Measurements from ENCODE around the gene IFNLR1. TPM values are rescaled to one million over a fixed set of nuclear protein-coding genes. Genes with fewer than 3 reads are reported as not detected.

Gene IFNLR1
- total and polyA plus RNA-seq, 9 of the 15 experiments (the other 6 are each of a cell fraction or from before 2014, with no cell fraction given): not detected

DNA sequence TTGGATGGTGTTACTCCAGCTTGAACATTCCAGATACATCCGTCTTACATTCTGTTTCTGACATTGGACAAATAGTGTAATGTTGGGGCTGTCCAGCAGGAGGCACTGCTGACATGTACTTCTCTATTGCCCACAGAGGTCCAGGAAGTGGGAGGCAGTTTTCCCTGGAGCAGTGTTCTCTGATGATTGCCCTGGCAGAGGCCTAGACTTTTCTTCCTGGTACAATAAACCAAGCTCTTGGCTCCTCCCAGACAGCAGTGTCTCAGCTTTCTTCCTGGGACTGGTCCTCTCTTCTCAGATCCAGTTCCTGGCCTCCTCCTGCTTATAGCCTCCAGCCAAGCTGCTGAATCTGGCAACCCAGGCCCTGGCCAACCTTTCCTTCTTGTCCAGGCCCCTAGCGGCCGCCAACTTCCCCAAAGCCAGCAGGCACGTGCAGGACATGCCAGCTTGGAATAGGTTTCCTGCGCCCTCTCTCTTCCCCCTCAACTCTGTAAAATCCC, 14.9 kb upstream of the IFNLR1 start (continued):
- TF ChIP-seq RB1 (IDR thresholded peaks at IDR 0.05; ENCODE audit: low read depth) (0 out of 2 replicates have a peak, but pooled peaks have one; percentile 67), STAT5B (CRISPR knock-in tag; IDR thresholded peaks at IDR 0.05) (no peak), ZNF431 (CRISPR knock-in tag; IDR thresholded peaks at IDR 0.05) (no peak), SREBF1 (IDR thresholded peaks at IDR 0.05; ENCODE audit: borderline replicate concordance, low read depth, low read length) (no peak), RBM15 (IDR thresholded peaks at IDR 0.05; ENCODE audit: insufficient read depth, low read length) (no peak), POLR2B (IDR thresholded peaks at IDR 0.05; ENCODE audit: low read depth, partially characterized antibody) (no peak), BHLHE40 (IDR thresholded peaks at IDR 0.05; ENCODE audit: low read length) (peak; percentile 72; the same call in 1 of the 2 replicates), ZNF76 (CRISPR knock-in tag; IDR thresholded peaks at IDR 0.05; ENCODE audit: borderline replicate concordance) (no peak), SOX6 (IDR thresholded peaks at IDR 0.05) (no peak), SNRNP70 (optimal IDR thresholded peaks at IDR 0.05; ENCODE audit: low read depth, low read length) (no peak), TAF9B (IDR thresholded peaks at IDR 0.05; ENCODE audit: partially characterized antibody) (no peak), SLC30A9 (CRISPR knock-in tag; IDR thresholded peaks at IDR 0.05) (no peak), SP2 (IDR thresholded peaks at IDR 0.05; ENCODE audit: extremely low read depth, low read depth, low read length, poor library complexity, severe bottlenecking) (no peak), ZBTB7A (IDR thresholded peaks at IDR 0.05; ENCODE audit: borderline replicate concordance, control insufficient read depth, low read depth, low read length) (no peak), BDP1 (IDR thresholded peaks at IDR 0.05; ENCODE audit: insufficient read depth, insufficient read length) (no peak), RBM22 (IDR thresholded peaks at IDR 0.05; ENCODE audit: low read depth, low read length, poor library complexity, severe bottlenecking) (no peak), SREBF2 (CRISPR knock-in tag; IDR thresholded peaks at IDR 0.05) (no peak)
- TF ChIP-seq, protein P1, sequence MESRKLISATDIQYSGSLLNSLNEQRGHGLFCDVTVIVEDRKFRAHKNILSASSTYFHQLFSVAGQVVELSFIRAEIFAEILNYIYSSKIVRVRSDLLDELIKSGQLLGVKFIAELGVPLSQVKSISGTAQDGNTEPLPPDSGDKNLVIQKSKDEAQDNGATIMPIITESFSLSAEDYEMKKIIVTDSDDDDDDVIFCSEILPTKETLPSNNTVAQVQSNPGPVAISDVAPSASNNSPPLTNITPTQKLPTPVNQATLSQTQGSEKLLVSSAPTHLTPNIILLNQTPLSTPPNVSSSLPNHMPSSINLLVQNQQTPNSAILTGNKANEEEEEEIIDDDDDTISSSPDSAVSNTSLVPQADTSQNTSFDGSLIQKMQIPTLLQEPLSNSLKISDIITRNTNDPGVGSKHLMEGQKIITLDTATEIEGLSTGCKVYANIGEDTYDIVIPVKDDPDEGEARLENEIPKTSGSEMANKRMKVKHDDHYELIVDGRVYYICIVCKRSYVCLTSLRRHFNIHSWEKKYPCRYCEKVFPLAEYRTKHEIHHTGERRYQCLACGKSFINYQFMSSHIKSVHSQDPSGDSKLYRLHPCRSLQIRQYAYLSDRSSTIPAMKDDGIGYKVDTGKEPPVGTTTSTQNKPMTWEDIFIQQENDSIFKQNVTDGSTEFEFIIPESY (CRISPR knock-in tag; IDR thresholded peaks at IDR 0.05): no peak
- TF ChIP-seq, protein P2, sequence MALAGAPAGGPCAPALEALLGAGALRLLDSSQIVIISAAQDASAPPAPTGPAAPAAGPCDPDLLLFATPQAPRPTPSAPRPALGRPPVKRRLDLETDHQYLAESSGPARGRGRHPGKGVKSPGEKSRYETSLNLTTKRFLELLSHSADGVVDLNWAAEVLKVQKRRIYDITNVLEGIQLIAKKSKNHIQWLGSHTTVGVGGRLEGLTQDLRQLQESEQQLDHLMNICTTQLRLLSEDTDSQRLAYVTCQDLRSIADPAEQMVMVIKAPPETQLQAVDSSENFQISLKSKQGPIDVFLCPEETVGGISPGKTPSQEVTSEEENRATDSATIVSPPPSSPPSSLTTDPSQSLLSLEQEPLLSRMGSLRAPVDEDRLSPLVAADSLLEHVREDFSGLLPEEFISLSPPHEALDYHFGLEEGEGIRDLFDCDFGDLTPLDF (CRISPR knock-in tag; IDR thresholded peaks at IDR 0.05): peak; percentile 37; the same call in 1 of the 2 replicates
- TF ChIP-seq, protein P3, sequence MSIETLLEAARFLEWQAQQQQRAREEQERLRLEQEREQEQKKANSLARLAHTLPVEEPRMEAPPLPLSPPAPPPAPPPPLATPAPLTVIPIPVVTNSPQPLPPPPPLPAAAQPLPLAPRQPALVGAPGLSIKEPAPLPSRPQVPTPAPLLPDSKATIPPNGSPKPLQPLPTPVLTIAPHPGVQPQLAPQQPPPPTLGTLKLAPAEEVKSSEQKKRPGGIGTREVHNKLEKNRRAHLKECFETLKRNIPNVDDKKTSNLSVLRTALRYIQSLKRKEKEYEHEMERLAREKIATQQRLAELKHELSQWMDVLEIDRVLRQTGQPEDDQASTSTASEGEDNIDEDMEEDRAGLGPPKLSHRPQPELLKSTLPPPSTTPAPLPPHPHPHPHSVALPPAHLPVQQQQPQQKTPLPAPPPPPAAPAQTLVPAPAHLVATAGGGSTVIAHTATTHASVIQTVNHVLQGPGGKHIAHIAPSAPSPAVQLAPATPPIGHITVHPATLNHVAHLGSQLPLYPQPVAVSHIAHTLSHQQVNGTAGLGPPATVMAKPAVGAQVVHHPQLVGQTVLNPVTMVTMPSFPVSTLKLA (conservative IDR thresholded peaks at IDR 0.05): no peak
- TF ChIP-seq, protein P4, sequence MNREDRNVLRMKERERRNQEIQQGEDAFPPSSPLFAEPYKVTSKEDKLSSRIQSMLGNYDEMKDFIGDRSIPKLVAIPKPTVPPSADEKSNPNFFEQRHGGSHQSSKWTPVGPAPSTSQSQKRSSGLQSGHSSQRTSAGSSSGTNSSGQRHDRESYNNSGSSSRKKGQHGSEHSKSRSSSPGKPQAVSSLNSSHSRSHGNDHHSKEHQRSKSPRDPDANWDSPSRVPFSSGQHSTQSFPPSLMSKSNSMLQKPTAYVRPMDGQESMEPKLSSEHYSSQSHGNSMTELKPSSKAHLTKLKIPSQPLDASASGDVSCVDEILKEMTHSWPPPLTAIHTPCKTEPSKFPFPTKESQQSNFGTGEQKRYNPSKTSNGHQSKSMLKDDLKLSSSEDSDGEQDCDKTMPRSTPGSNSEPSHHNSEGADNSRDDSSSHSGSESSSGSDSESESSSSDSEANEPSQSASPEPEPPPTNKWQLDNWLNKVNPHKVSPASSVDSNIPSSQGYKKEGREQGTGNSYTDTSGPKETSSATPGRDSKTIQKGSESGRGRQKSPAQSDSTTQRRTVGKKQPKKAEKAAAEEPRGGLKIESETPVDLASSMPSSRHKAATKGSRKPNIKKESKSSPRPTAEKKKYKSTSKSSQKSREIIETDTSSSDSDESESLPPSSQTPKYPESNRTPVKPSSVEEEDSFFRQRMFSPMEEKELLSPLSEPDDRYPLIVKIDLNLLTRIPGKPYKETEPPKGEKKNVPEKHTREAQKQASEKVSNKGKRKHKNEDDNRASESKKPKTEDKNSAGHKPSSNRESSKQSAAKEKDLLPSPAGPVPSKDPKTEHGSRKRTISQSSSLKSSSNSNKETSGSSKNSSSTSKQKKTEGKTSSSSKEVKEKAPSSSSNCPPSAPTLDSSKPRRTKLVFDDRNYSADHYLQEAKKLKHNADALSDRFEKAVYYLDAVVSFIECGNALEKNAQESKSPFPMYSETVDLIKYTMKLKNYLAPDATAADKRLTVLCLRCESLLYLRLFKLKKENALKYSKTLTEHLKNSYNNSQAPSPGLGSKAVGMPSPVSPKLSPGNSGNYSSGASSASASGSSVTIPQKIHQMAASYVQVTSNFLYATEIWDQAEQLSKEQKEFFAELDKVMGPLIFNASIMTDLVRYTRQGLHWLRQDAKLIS (CRISPR knock-in tag; IDR thresholded peaks at IDR 0.05): no peak

Data from K562 (cell line).